Measurements from ENCODE around the gene TSR1.

Gene TSR1

DNA sequence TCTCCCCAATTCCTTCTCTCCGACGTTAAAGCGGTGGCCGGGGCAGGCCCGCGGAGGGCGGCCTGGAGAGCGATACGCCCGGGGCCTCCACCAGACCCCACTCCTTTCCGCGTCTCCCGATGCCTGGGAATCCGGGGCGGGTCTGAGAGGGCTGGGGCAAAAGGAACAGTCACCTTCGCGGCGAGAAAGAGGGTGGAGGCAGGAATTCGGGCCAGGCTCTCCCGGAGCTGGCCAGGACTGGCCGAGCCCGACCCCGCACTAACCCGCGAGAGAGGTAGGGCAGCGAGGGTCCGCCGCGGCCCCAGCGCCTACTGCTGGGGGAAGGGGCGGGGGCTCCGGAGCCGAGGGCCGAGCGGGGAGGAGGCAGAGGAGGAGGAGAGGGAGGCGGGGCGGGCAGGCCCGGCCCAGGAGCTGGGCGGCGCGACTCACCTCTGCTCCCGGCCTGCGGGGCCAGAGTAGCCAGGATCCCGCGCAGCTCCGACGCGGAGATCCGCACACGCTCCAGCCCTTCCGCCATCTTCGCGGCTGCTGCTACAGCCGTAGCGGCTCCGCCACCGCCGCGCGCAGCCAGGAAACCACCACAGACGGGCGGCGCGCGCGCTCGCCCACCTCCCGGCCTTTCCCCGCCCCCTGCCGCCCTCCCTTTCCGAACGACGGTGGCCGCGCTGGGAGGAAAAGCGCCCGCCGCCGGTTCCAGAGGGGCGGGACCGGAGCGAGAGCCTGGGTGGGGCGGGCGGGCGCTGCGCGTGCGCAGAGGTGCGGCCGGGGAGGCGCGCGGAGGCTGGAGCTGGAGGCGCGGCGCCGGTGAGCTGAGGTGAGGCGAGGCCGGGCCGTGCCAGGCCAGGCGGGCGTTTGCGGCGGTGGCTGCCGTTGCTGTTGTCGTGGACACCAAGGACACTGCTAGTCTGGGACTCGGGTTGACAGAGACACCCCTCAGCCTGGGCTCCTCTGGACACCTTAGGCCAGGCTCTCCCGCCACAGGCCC, 32.8 kb downstream of the TSR1 start, which contains the start of the genes SMG6 and SRR:
TSS of gene SMG6 (minus strand) at position 582 of the 985 bp plus-strand sequence. CDS start at position 517, 65 bp downstream.
TSS of gene SRR (plus strand) at position 747 of the 985 bp plus-strand sequence. CDS start 11,611 bp downstream, outside the sequence.
- no peaks in the 10 kb centered on the region for H3K27me3 ChIP-seq (ENCODE audit: control insufficient read depth, insufficient read depth, low read length)
- no peaks in the 10 kb centered on the region for H3K36me3 ChIP-seq (ENCODE audit: control insufficient read depth, insufficient read depth, low read length)
- H3K9me3 ChIP-seq (ENCODE audit: control insufficient read depth, low read length): no peaks in the 10 kb centered on the region
- H3K79me2 ChIP-seq: peaks cover 34% of the 10 kb centered on the region
- H3K27ac ChIP-seq: peak within 1 kb of the TSS; percentile 84
- TF ChIP-seq, protein P1, sequence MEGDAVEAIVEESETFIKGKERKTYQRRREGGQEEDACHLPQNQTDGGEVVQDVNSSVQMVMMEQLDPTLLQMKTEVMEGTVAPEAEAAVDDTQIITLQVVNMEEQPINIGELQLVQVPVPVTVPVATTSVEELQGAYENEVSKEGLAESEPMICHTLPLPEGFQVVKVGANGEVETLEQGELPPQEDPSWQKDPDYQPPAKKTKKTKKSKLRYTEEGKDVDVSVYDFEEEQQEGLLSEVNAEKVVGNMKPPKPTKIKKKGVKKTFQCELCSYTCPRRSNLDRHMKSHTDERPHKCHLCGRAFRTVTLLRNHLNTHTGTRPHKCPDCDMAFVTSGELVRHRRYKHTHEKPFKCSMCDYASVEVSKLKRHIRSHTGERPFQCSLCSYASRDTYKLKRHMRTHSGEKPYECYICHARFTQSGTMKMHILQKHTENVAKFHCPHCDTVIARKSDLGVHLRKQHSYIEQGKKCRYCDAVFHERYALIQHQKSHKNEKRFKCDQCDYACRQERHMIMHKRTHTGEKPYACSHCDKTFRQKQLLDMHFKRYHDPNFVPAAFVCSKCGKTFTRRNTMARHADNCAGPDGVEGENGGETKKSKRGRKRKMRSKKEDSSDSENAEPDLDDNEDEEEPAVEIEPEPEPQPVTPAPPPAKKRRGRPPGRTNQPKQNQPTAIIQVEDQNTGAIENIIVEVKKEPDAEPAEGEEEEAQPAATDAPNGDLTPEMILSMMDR (IDR thresholded peaks at IDR 0.05): no peak
- peak within 1 kb of the TSS; percentile 94 for H2AFZ ChIP-seq
- H3K9ac ChIP-seq: peak within 1 kb of the TSS; percentile 50
- H3K4me2 ChIP-seq (ENCODE audit: low read length): peak within 1 kb of the TSS; percentile 85
- H3K4me3 ChIP-seq (ENCODE audit: low read depth, low read length): peak within 1 kb of the TSS; percentile 96
- no peaks in the 10 kb centered on the region for H3K4me1 ChIP-seq

DNA sequence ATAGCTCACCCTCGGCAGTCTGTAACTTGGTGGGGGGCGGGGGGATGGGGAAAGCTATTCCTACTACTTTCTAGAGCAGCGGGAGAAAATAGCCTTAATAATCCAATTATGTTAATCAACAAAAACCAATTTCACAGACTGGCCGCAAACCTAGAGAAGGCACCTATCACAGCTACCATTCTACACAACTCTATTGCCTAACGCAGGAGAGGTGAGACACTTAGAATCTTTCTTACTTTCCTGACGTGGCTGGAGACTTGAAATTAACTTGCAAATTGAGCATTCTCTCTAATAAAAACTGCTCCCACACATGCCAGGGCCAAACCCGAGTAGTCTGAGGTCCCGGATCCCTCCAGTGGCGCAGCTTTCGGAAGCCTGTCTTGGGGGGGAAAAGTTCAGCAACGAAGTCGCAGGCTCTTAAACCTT, 33.5 kb downstream of the TSR1 start:
- H3K79me2 ChIP-seq: peaks cover 34% of the 10 kb centered on the region
- no peaks in the 10 kb centered on the region for H3K9me3 ChIP-seq (ENCODE audit: control insufficient read depth, low read length)
- peak overlapping the region; percentile 84 for H3K27ac ChIP-seq
- no peaks in the 10 kb centered on the region for H3K4me1 ChIP-seq
- TF ChIP-seq, protein P1 (IDR thresholded peaks at IDR 0.05): no peak
- peak overlapping the region; percentile 78 for H3K4me2 ChIP-seq (ENCODE audit: low read length)
- H3K4me3 ChIP-seq (ENCODE audit: low read depth, low read length): peak overlapping the region; percentile 96
- peak overlapping the region; percentile 94 for H2AFZ ChIP-seq
- no peaks in the 10 kb centered on the region for H3K27me3 ChIP-seq (ENCODE audit: control insufficient read depth, insufficient read depth, low read length)
- no peaks in the 10 kb centered on the region for H3K36me3 ChIP-seq (ENCODE audit: control insufficient read depth, insufficient read depth, low read length)
- peak overlapping the region; percentile 50 for H3K9ac ChIP-seq

DNA sequence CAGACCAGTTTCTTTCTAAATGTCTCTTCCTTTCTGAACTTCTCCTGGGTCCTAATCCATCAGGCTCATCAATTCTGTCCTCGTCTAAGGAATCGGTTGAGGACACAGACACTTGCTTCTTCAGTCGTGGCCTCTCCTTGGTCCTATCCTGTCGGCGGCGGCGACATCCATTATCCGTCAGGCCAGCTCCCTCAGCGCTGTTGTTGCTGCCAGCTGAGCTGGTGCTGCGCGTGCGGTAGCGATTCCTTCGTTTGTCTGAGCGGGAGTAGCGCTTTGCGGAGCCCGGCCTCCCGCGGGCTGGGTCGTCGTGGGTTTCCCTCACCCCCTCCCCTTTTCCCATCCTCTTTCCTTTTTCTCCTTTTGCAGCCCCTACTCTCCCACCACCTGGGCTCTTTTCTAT, 36.5 kb downstream of the TSR1 start:
- TF ChIP-seq, protein P1 (IDR thresholded peaks at IDR 0.05): no peak
- H3K36me3 ChIP-seq (ENCODE audit: control insufficient read depth, insufficient read depth, low read length): no peaks in the 10 kb centered on the region

DNA sequence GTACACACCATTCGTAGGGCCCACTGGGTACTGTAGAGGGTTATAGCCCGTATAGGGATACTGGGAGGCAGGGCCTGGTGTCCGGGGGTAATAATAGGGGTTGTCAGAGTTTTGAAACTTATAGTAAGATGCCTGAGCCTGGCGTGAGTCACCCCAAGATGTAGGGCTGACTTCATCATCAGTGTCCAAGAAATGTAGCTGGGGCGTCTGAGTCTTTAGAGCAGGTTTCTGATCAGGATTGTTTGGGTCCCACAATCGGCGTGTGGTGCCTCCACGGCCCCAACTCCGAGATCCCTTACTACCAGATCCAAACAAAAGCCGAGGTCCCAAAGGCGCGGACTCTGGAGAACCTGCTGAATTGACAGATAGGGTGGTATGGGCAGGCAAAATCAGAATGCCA, 37.1 kb downstream of the TSR1 start:
- Histone ChIP-seq H3K9me3 (ENCODE audit: control insufficient read depth, low read length) (no peaks in the 10 kb centered on the region), H3K4me3 (ENCODE audit: low read depth, low read length) (no peak overlapping the region), H3K27me3 (ENCODE audit: control insufficient read depth, insufficient read depth, low read length) (no peaks in the 10 kb centered on the region), H3K4me2 (ENCODE audit: low read length) (no peak overlapping the region), H3K36me3 (ENCODE audit: control insufficient read depth, insufficient read depth, low read length) (no peaks in the 10 kb centered on the region), H3K9ac (no peak overlapping the region), H3K27ac (no peak overlapping the region), H2AFZ (no peak overlapping the region), H3K79me2 (peaks cover 44% of the 10 kb centered on the region), H3K4me1 (no peaks in the 10 kb centered on the region)
- TF ChIP-seq, protein P1 (IDR thresholded peaks at IDR 0.05): no peak

More for the DNA sequence above, 36.5 kb downstream of the TSR1 start:
- Histone ChIP-seq H3K79me2 (peaks cover 44% of the 10 kb centered on the region), H3K9me3 (ENCODE audit: control insufficient read depth, low read length) (no peaks in the 10 kb centered on the region), H3K4me3 (ENCODE audit: low read depth, low read length) (no peak overlapping the region), H3K9ac (no peak overlapping the region), H3K27me3 (ENCODE audit: control insufficient read depth, insufficient read depth, low read length) (no peaks in the 10 kb centered on the region), H3K27ac (no peak overlapping the region), H2AFZ (no peak overlapping the region), H3K4me2 (ENCODE audit: low read length) (no peak overlapping the region), H3K4me1 (no peaks in the 10 kb centered on the region)
